Caco-2 (cell line): ENCODE data around the gene R3HDM2. TPM values are rescaled to one million over a fixed set of nuclear protein-coding genes. Genes with fewer than 3 reads are reported as not detected.

Experiments used
- BruUV-seq: library from RNA; stranded (reverse); fragments of 400-500 nt; replicated peaks from 2 replicates; lab custom pipeline; 2021; lab: Mats Ljungman, UMichigan
- CTCF ChIA-PET: fragments of 300-600 bp; sonication (Branson Sonifier 250); formaldehyde crosslinking; loops from one replicate; lab custom pipeline; 2022; ENCODE audit warnings: antibody characterized with exemption; lab: Charles Lee
- POLR2A ChIA-PET: fragments of 300-600 bp; sonication (Branson Sonifier 250); formaldehyde crosslinking; loops from one replicate; lab custom pipeline; 2022; ENCODE audit warnings: antibody characterized with exemption; lab: Charles Lee
- DNase-seq, 2 experiments: peaks; one replicate each; pipeline versions ENCODE4 v3.0.0 to v3.0.0-alpha.2; 2020 to 2022
- H3K27me3 ChIP-seq: replicated peaks from 2 replicates; pipeline ENCODE4 v1.6.0; 2011; ENCODE audit warnings: low read length; ENCODE audit not compliant: control insufficient read depth, insufficient read depth
- H3K36me3 ChIP-seq: 2 replicates; pipeline ENCODE4 v1.5.1; 2011; ENCODE audit warnings: low read length; ENCODE audit not compliant: control insufficient read depth, insufficient read depth
- H3K4me1 ChIP-seq: fragments of 250-450 bp; sonication (Bioruptor Pico); 2 replicates; pipeline ENCODE4 v1.5.1; 2020; ENCODE audit warnings: mild to moderate bottlenecking
- H3K4me3 ChIP-seq: 2 replicates; pipeline ENCODE4 v1.5.1; 2011; ENCODE audit warnings: low read depth, mild to moderate bottlenecking, control low read depth, low read length
- H3K9me3 ChIP-seq: fragments of 250-450 bp; sonication (Bioruptor Pico); 2 replicates; pipeline ENCODE4 v1.5.1; 2020; ENCODE audit warnings: mild to moderate bottlenecking, moderate library complexity
- H3K27ac Mint-ChIP-seq: one replicate; pipeline ENCODE4 v1.8.0; 2022; ENCODE audit warnings: mixed read lengths; ENCODE audit not compliant: unreplicated experiment
- H3K27me3 Mint-ChIP-seq: one replicate; pipeline ENCODE4 v1.8.0; 2022; ENCODE audit warnings: mixed read lengths; ENCODE audit not compliant: insufficient read depth, unreplicated experiment
- H3K36me3 Mint-ChIP-seq: one replicate; pipeline ENCODE4 v1.8.0; 2022; ENCODE audit warnings: mild to moderate bottlenecking, mixed read lengths; ENCODE audit not compliant: insufficient read depth, unreplicated experiment
- H3K4me1 Mint-ChIP-seq: one replicate; pipeline ENCODE4 v1.8.0; 2022; ENCODE audit warnings: low read depth, mixed read lengths; ENCODE audit not compliant: unreplicated experiment
- H3K4me3 Mint-ChIP-seq: one replicate; pipeline ENCODE4 v1.8.0; 2022; ENCODE audit warnings: mild to moderate bottlenecking, moderate library complexity, mixed read lengths; ENCODE audit not compliant: unreplicated experiment
- H3K9me3 Mint-ChIP-seq: one replicate; pipeline ENCODE4 v1.8.0; 2022; ENCODE audit warnings: mixed read lengths; ENCODE audit not compliant: unreplicated experiment
- CTCF ChIP-seq, 2 experiments: fragments of 200-600 bp in 1 of 2; IDR thresholded peaks; 1 replicate in 1 of 2; 2 replicates in 1 of 2; pipeline versions ENCODE4 v1.5.1 to v1.8.0; 2011 to 2022; ENCODE audit warnings: antibody characterized with exemption in 1 of 2, control low read depth in 1 of 2, inconsistent platforms in 1 of 2, low read depth in 1 of 2, low read length in 1 of 2, mild to moderate bottlenecking in 1 of 2, moderate library complexity in 1 of 2; ENCODE audit not compliant: insufficient read depth in 1 of 2, severe bottlenecking in 1 of 2, unreplicated experiment in 1 of 2
- intact Hi-C: fragments of 100-400 bp; cut with micrococcal nuclease; formaldehyde crosslinking; loops from one replicate; pipeline ENCODE4 v1.10.0; 2022; ENCODE audit not compliant: unreplicated experiment
- total RNA-seq: library from RNA; stranded (reverse); gene quantifications from 2 replicates; pipeline ENCODE4 v1.2.3, GENCODE V29; 2022

Gene R3HDM2
- total RNA-seq, 1 experiment from 2014 or later, result 33.7 TPM

- Mint-ChIP-seq H3K4me3 (no peak overlapping the region), H3K9me3 (no peaks in the 10 kb centered on the region), H3K27me3 (no peaks in the 10 kb centered on the region), H3K36me3 (peaks cover 9% of the 10 kb centered on the region), H3K27ac (no peak overlapping the region), H3K4me1 (no peaks in the 10 kb centered on the region)
- H3K4me3 ChIP-seq, result no peak overlapping the region
- no peak for DNase-seq
- no TSS peak for BruUV-seq
- no peaks in the 10 kb centered on the region for H3K27me3 ChIP-seq
- H3K4me1 ChIP-seq, result no peaks in the 10 kb centered on the region
- ChIA-PET POLR2A (no interaction called here), CTCF (no interaction called here)
- H3K9me3 ChIP-seq, result no peaks in the 10 kb centered on the region
- intact Hi-C loops, result no loop called here
- TF ChIP-seq CTCF (IDR thresholded peaks at IDR 0.05; ENCODE audit: insufficient read depth in 1 of 2, low read depth in 1 of 2, low read length in 1 of 2, severe bottlenecking in 1 of 2, unreplicated experiment in 1 of 2), result no peak
- H3K36me3 ChIP-seq, result no peaks in the 10 kb centered on the region
These were observed 46.4 kb downstream of the R3HDM2 start for GRCh38 chr12:57384478-57384877.

- H3K4me3 Mint-ChIP-seq, result no peak overlapping the region
- ChIA-PET CTCF (no interaction called here), POLR2A (no interaction called here)
- no peaks in the 10 kb centered on the region for H3K4me1 Mint-ChIP-seq
- no peak for TF ChIP-seq CTCF (IDR thresholded peaks at IDR 0.05; ENCODE audit: insufficient read depth in 1 of 2, low read depth in 1 of 2, low read length in 1 of 2, severe bottlenecking in 1 of 2, unreplicated experiment in 1 of 2)
- intact Hi-C loops, result no loop called here
- no peaks in the 10 kb centered on the region for H3K9me3 ChIP-seq
- H3K27me3 Mint-ChIP-seq, result no peaks in the 10 kb centered on the region
- H3K4me3 ChIP-seq, result no peak overlapping the region
- no peaks in the 10 kb centered on the region for H3K27me3 ChIP-seq
- no peak for DNase-seq
- H3K4me1 ChIP-seq, result peaks cover 7% of the 10 kb centered on the region
- H3K9me3 Mint-ChIP-seq, result no peaks in the 10 kb centered on the region
- no peaks in the 10 kb centered on the region for H3K36me3 ChIP-seq
- BruUV-seq, result no TSS peak
- no peaks in the 10 kb centered on the region for H3K36me3 Mint-ChIP-seq
- no peak overlapping the region for H3K27ac Mint-ChIP-seq
These were observed 49.1 kb downstream of the R3HDM2 start for GRCh38 chr12:57381693-57382220.

GRCh38 chr12:57380300-57380699 is 50.5 kb downstream of the R3HDM2 start:
- Mint-ChIP-seq H3K4me1 (no peaks in the 10 kb centered on the region), H3K4me3 (no peak overlapping the region), H3K9me3 (no peaks in the 10 kb centered on the region), H3K36me3 (peaks cover 4% of the 10 kb centered on the region), H3K27me3 (no peaks in the 10 kb centered on the region), H3K27ac (no peak overlapping the region)
- Histone ChIP-seq H3K9me3 (no peaks in the 10 kb centered on the region), H3K36me3 (no peaks in the 10 kb centered on the region), H3K27me3 (no peaks in the 10 kb centered on the region), H3K4me1 (peaks cover 7% of the 10 kb centered on the region), H3K4me3 (no peak overlapping the region)
- TF ChIP-seq CTCF (IDR thresholded peaks at IDR 0.05; ENCODE audit: insufficient read depth in 1 of 2, low read depth in 1 of 2, low read length in 1 of 2, severe bottlenecking in 1 of 2, unreplicated experiment in 1 of 2), result no peak
- ChIA-PET CTCF (no interaction called here), POLR2A (no interaction called here)
- DNase-seq, result no peak
- intact Hi-C loops, result no loop called here
- BruUV-seq, result no TSS peak
